NT2/D1 (cell line): Measurements from ENCODE around the gene PHACTR3.

Experiments
- DNase-seq: peaks from one replicate; pipeline ENCODE4 v3.0.0-alpha.2; 2011; ENCODE audit warnings: low read depth, low spot score
- H3K27me3 ChIP-seq: 2 replicates; pipeline ENCODE4 v1.6.0; 2011; ENCODE audit warnings: mild to moderate bottlenecking; ENCODE audit not compliant: insufficient read length, insufficient read depth
- H3K36me3 ChIP-seq: 2 replicates; pipeline ENCODE4 v1.6.1; 2011; ENCODE audit warnings: mild to moderate bottlenecking, low read length, mixed read lengths; ENCODE audit not compliant: insufficient read depth, insufficient read length
- H3K4me1 ChIP-seq: 2 replicates; pipeline ENCODE4 v1.5.1; 2011; ENCODE audit not compliant: insufficient read depth, insufficient read length
- H3K4me3 ChIP-seq: 2 replicates; pipeline ENCODE4 v1.5.1; 2011; ENCODE audit warnings: low read depth; ENCODE audit not compliant: insufficient read length
- H3K9ac ChIP-seq: 2 replicates; pipeline ENCODE4 v1.6.0; 2011; ENCODE audit warnings: low read depth; ENCODE audit not compliant: insufficient read length
- H3K9me3 ChIP-seq: 2 replicates; pipeline ENCODE4 v1.5.1; 2011; ENCODE audit warnings: mild to moderate bottlenecking, low read length; ENCODE audit not compliant: insufficient read depth
- SUZ12 ChIP-seq: IDR thresholded peaks from 2 replicates; pipeline ENCODE4 v1.6.1; 2011; ENCODE audit not compliant: insufficient read length, insufficient read depth; ENCODE audit errors: extremely low read depth
- YY1 ChIP-seq: IDR thresholded peaks from 2 replicates; pipeline ENCODE4 v1.6.1; 2011; ENCODE audit not compliant: insufficient read length, insufficient read depth
- ZNF274 ChIP-seq: IDR thresholded peaks from 2 replicates; pipeline ENCODE4 v1.6.1; 2011; ENCODE audit warnings: mild to moderate bottlenecking, low read depth, low read length

PHACTR3 gene

DNA sequence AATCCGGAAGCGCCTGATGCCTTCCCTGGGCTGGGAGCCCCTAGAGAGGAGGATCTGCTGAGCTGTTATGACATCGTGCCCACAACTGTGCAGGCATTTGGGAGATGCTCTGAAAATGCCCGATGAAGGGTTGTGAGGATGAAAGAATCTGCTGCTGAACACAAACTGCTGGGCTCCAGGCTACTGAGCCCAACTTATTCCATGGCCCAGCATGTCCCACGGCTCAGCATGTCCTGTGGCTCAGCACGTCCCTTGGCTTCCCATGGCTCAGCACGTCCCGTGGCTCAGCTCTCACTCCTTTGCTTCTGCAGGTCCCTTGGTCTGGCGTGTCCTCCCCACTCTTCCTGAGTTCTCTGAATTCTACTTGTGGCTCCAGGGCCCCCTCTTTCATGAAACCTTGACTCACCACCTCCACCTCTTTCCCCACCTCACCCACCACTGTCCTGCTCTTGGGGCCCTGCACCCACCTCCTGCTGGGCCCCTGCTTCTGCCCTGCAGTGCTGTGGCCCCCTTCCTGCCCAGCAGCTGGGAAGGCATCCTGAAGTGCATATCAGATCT is 80.4 kb downstream of the PHACTR3 start:
- no peak for DNase-seq
- Histone ChIP-seq H3K4me1 (no peaks in the 10 kb centered on the region), H3K36me3 (no peaks in the 10 kb centered on the region), H3K9me3 (no peaks in the 10 kb centered on the region), H3K4me3 (no peak overlapping the region), H3K27me3 (peaks cover 31% of the 10 kb centered on the region), H3K9ac (no peak overlapping the region)
- TF ChIP-seq YY1 = no peak
- TF ChIP-seq SUZ12 = no peak
- no peak for TF ChIP-seq ZNF274

DNA sequence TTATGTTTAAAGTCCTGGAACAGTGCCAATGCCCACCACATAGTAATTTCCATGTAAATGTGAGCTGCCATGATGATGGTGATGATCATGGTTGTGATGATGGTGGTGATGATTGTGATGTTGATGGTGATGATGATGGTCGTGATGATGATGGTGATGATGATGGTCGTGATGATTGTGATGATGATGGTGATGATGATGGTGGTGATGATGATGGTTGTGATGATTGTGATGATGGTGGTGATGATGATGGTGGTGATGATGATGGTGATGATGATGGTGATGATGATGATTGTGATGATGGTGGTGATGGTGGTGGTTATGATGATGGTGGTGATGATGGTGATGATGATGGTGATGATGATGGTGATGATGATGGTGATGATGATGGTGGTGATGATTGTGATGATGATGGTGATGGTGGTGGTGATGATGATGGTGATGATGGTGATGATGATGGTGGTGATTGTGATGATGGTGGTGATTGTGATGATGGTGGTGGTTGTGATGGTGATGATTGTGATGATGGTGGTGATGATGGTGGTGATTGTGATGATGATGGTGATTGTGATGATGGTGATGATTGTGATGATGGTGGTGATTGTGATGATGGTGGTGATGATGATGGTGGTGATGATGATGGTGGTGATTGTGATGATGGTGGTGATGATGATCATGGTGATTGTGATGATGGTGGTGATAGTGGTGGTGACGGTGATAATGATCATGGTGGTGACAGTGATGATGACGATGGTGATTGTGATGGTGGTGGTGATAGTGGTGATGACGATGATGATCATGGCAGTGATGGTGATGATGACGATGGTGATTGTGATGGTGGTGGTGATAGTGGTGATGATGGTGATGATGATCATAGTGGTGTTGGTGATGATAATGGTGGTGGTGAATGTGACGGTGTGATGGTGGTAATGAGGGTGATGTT is 82.3 kb downstream of the PHACTR3 start:
- no peaks in the 10 kb centered on the region for H3K36me3 ChIP-seq
- peaks cover 33% of the 10 kb centered on the region for H3K27me3 ChIP-seq
- no peak for DNase-seq
- H3K4me1 ChIP-seq = no peaks in the 10 kb centered on the region
- no peak overlapping the region for H3K9ac ChIP-seq
- H3K9me3 ChIP-seq = no peaks in the 10 kb centered on the region
- no peak for TF ChIP-seq SUZ12
- no peak for TF ChIP-seq ZNF274
- TF ChIP-seq YY1 = no peak
- H3K4me3 ChIP-seq = no peak overlapping the region

DNA sequence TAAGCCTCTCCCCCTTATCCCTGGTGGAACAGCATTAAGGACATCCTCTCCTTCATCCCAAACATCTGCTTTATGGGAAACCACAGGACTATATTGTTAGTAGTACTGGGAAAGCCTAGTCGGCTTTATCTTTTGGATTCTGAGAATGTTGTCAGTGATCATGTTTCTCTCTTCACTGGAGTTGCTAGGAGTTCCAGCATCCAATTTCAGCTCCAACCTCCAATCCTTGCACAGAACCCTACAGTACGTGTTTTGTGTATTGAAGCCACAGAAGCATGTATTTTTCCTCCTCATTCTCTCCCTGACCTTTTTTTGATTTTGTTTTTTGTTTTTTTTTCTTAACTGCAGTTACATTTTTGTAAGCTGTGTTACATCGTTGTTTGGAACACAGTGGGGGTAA is 84.0 kb downstream of the PHACTR3 start:
- TF ChIP-seq ZNF274 = no peak
- TF ChIP-seq SUZ12 = no peak
- TF ChIP-seq YY1 = no peak
- Histone ChIP-seq H3K4me3 (no peak overlapping the region), H3K9me3 (no peaks in the 10 kb centered on the region), H3K36me3 (no peaks in the 10 kb centered on the region), H3K9ac (no peak overlapping the region), H3K4me1 (no peaks in the 10 kb centered on the region), H3K27me3 (peaks cover 23% of the 10 kb centered on the region)
- DNase-seq = no peak

DNA sequence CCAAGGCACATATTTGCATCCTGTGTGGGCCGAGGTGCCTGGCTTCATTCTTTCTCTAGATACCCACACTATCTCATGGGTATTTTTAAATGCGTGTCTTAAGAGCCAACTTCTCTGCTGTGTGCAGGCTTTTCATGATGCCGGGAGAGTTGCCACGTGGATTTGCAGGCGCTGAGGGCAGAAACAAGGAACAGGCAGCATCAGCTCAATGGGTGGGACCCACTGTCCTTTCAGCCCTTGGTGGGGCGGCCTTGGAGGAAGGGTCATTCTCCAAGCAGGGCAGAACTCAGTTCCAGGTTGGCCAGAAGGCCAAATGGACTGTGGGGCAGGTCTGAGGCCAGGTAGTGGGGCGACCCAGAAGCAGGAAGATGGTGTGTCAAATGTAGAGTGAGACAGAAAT is 84.7 kb downstream of the PHACTR3 start:
- peaks cover 20% of the 10 kb centered on the region for H3K27me3 ChIP-seq
- DNase-seq = no peak
- no peak overlapping the region for H3K4me3 ChIP-seq
- no peaks in the 10 kb centered on the region for H3K36me3 ChIP-seq
- TF ChIP-seq SUZ12 (no peak), YY1 (no peak), ZNF274 (no peak)
- no peaks in the 10 kb centered on the region for H3K9me3 ChIP-seq
- H3K9ac ChIP-seq = no peak overlapping the region
- no peaks in the 10 kb centered on the region for H3K4me1 ChIP-seq

DNA sequence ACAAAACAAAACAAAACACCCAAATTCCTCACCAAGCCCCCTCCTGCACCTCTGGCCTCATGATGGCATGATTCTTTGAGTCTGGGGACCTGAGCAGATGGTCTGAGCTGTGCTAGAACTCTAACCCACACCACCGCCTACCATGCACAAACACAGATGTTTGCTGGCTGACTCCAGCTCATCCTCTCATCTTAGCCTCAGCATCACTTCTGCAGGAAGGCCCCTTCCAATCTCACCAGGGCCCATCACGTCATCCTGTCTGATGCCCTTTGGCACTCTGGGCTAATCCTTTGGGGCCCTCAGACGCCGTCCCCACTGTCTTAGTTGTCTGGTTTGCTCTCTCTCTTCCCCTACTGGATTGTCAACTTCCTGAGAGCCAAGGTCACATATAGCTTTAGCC is 85.8 kb downstream of the PHACTR3 start:
- Histone ChIP-seq H3K4me3 (no peak overlapping the region), H3K9me3 (no peaks in the 10 kb centered on the region), H3K4me1 (no peaks in the 10 kb centered on the region), H3K9ac (no peak overlapping the region), H3K36me3 (no peaks in the 10 kb centered on the region), H3K27me3 (peaks cover 19% of the 10 kb centered on the region)
- no peak for DNase-seq
- TF ChIP-seq YY1 = no peak
- TF ChIP-seq ZNF274 = no peak
- no peak for TF ChIP-seq SUZ12

DNA sequence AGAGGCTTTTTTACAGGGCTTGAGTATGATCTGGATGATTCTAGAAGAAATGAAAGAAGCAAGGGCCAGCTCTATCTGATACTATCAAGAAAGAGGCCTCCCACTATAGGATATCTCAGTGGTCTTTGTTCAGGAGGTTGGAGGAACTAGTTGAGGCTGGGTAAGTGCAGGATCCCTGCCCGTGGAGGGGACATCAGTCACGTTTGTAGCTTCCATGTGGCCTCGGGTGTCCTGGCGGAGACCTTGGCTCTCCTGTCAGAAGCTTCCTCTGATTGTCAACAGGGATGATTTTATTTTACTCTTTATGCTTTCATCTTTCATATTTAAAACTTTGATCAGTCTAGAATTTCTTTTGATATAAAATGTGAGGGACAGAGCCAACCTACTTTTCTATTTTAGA is 86.6 kb downstream of the PHACTR3 start:
- Histone ChIP-seq H3K4me3 (no peak overlapping the region), H3K9ac (no peak overlapping the region), H3K4me1 (no peaks in the 10 kb centered on the region), H3K9me3 (no peaks in the 10 kb centered on the region), H3K36me3 (no peaks in the 10 kb centered on the region), H3K27me3 (peaks cover 14% of the 10 kb centered on the region)
- DNase-seq = no peak
- no peak for TF ChIP-seq SUZ12
- TF ChIP-seq YY1 = no peak
- no peak for TF ChIP-seq ZNF274

DNA sequence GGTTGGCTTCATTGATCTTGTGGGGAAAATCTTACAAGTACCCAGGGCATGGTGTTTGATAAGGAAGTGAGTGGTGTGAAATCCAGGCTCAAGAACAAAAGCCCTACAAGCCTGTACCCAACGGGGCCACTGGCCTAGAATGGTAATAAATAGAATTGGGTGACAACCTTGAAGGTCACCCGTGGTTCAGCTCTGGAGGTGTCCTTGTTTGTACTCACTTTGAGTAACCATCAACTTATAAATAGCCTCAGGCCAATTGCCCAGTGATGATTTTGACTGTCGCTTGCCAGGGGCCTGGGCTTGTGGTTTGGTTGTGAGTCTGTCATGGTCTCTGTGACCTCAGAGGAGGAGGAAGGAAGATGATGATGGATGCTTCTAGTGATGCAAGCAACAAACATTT is 87.8 kb downstream of the PHACTR3 start:
- no peak overlapping the region for H3K9ac ChIP-seq
- no peak for DNase-seq
- H3K4me1 ChIP-seq = no peaks in the 10 kb centered on the region
- no peak for TF ChIP-seq ZNF274
- no peak for TF ChIP-seq SUZ12
- no peak for TF ChIP-seq YY1
- H3K9me3 ChIP-seq = no peaks in the 10 kb centered on the region
- peaks cover 14% of the 10 kb centered on the region for H3K27me3 ChIP-seq
- H3K4me3 ChIP-seq = no peak overlapping the region
- H3K36me3 ChIP-seq = no peaks in the 10 kb centered on the region

DNA sequence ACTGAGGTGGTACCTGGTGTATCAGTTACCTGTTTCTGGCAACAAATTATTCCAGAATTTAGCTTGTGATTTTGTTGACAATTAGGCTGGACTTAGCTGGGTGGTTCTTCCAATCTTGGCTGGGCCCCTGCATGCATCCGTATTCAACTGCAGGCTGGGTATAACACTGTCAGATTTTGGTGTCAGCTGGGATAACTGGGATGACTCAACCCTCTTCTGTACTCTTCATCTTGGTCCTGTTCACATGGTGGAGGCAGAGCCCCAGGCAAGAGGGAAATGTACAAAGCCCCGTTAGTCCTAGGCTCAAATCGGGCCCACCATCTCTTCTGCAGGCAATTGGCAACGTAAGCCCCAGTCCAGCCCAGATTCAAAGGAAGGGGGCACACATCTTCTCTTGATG is 89.2 kb downstream of the PHACTR3 start:
- Histone ChIP-seq H3K27me3 (peaks cover 14% of the 10 kb centered on the region), H3K4me1 (no peaks in the 10 kb centered on the region)
- no peak for TF ChIP-seq ZNF274
- no peak for TF ChIP-seq YY1
- TF ChIP-seq SUZ12 = no peak

More for the DNA sequence above, 89.2 kb downstream of the PHACTR3 start:
- H3K4me3 ChIP-seq = no peak overlapping the region
- no peak for DNase-seq
- no peaks in the 10 kb centered on the region for H3K36me3 ChIP-seq
- H3K9ac ChIP-seq = no peak overlapping the region
- no peaks in the 10 kb centered on the region for H3K9me3 ChIP-seq
